Measurements from ENCODE around the gene NKD2. TPM values are rescaled to one million over a fixed set of nuclear protein-coding genes. Genes with fewer than 3 reads are reported as not detected.

The NKD2 gene
- total and polyA plus RNA-seq, 2 experiments from 2014 or later = 1.4 to 9.1 TPM

DNA sequence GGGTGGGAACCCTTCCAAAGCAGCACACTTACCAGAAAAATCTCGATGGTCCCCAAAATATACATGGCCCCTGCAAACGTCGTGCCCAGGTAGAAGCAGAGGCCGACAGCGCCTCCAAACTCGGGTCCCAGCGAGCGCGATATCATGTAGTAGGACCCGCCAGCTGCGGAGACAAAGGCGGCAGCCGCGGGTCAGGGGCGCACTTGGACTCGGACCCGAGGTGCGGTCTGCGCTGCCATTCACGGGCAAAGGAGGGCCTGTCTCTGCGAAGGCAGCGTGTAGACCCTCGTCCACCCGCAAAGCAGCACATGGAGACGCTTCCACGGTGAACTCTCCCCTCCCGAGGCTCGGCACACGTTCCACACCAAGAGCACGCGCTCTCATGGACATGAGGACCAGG is 78.3 kb downstream of the NKD2 start:
- H3K9me2 ChIP-seq (replicated peaks; ENCODE audit: insufficient read depth) = no peaks in the 10 kb centered on the region
- TF ChIP-seq EZH2 (IDR thresholded peaks at IDR 0.05; ENCODE audit: borderline replicate concordance) = no peak
- no peak for TF ChIP-seq CTCF (IDR thresholded peaks at IDR 0.05; ENCODE audit: poor library complexity)
- no peak for TF ChIP-seq EZH2phosphoT487 (IDR thresholded peaks at IDR 0.05; ENCODE audit: low read depth, severe bottlenecking, unreplicated experiment)
- H3K27ac ChIP-seq = no peak overlapping the region
- H3K9me3 ChIP-seq (ENCODE audit: low read depth) = no peaks in the 10 kb centered on the region
- no peaks in the 10 kb centered on the region for H3K79me2 ChIP-seq
- no peak overlapping the region for H3K4me2 ChIP-seq
- no peaks in the 10 kb centered on the region for H3K36me3 ChIP-seq (replicated peaks; ENCODE audit: insufficient read depth, low read depth)
- H2AFZ ChIP-seq = no peak overlapping the region
- no peak overlapping the region for H3K4me3 ChIP-seq
- DNase-seq (ENCODE audit: low spot score) = no peak
- H3K4me1 ChIP-seq (ENCODE audit: insufficient read depth) = peaks cover 10% of the 10 kb centered on the region
- 96% methylated on average over 24 of the region's 31 CpGs for WGBS (ENCODE audit: low lambda C conversion rate, missing lambda C conversion rate)
- no peaks in the 10 kb centered on the region for H3K27me3 ChIP-seq
- H4K20me1 ChIP-seq (ENCODE audit: insufficient read depth, poor library complexity, severe bottlenecking) = no peaks in the 10 kb centered on the region

DNA sequence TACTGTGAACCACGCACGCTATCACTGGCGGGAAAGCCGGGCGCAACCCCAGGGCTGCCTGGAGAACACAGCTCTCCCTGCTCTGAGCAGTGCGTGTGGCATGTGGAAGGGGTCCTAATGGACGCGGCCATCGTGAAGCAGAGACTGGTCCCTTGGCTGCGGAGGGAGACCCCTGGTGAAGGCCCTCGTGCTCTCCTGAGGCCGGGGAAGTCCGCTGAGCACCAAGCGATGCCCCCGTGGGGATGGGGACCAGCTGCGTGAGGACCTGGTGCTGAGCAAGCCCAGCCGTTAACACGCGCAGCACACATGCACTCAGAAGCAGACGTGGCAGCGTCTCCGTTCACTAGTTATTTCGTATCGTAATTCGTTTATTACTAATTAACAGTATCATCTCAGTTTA is 78.8 kb downstream of the NKD2 start:
- Histone ChIP-seq H3K27ac (no peak overlapping the region), H4K20me1 (ENCODE audit: insufficient read depth, poor library complexity, severe bottlenecking) (no peaks in the 10 kb centered on the region), H3K4me3 (no peak overlapping the region), H2AFZ (no peak overlapping the region), H3K9me2 (replicated peaks; ENCODE audit: insufficient read depth) (no peaks in the 10 kb centered on the region), H3K4me2 (no peak overlapping the region), H3K27me3 (no peaks in the 10 kb centered on the region), H3K79me2 (no peaks in the 10 kb centered on the region), H3K9me3 (ENCODE audit: low read depth) (no peaks in the 10 kb centered on the region), H3K4me1 (ENCODE audit: insufficient read depth) (peaks cover 14% of the 10 kb centered on the region), H3K36me3 (replicated peaks; ENCODE audit: insufficient read depth, low read depth) (no peaks in the 10 kb centered on the region)
- DNase-seq (ENCODE audit: low spot score) = no peak
- WGBS (ENCODE audit: low lambda C conversion rate, missing lambda C conversion rate) = 97% methylated on average over 25 of the region's 25 CpGs
- no peak for TF ChIP-seq EZH2 (IDR thresholded peaks at IDR 0.05; ENCODE audit: borderline replicate concordance)

- Histone ChIP-seq H3K9me3 (ENCODE audit: low read depth) (no peaks in the 10 kb centered on the region), H4K20me1 (ENCODE audit: insufficient read depth, poor library complexity, severe bottlenecking) (no peaks in the 10 kb centered on the region), H3K79me2 (no peaks in the 10 kb centered on the region), H3K27ac (no peak overlapping the region), H3K4me1 (ENCODE audit: insufficient read depth) (peaks cover 14% of the 10 kb centered on the region), H2AFZ (no peak overlapping the region), H3K27me3 (no peaks in the 10 kb centered on the region), H3K9me2 (replicated peaks; ENCODE audit: insufficient read depth) (no peaks in the 10 kb centered on the region), H3K4me2 (no peak overlapping the region), H3K36me3 (replicated peaks; ENCODE audit: insufficient read depth, low read depth) (no peaks in the 10 kb centered on the region), H3K4me3 (no peak overlapping the region)
- no peak for DNase-seq (ENCODE audit: low spot score)
- TF ChIP-seq EZH2phosphoT487 (IDR thresholded peaks at IDR 0.05; ENCODE audit: low read depth, severe bottlenecking, unreplicated experiment) (no peak), CTCF (IDR thresholded peaks at IDR 0.05; ENCODE audit: poor library complexity) (no peak), EZH2 (IDR thresholded peaks at IDR 0.05; ENCODE audit: borderline replicate concordance) (no peak)
- 97% methylated on average over 23 of the region's 26 CpGs for WGBS (ENCODE audit: low lambda C conversion rate, missing lambda C conversion rate)
Measured at GRCh38 chr5:1088031-1088430, 79.4 kb downstream of the NKD2 start.

Small RNA genes lying within 50 kb of the gene (microRNA-seq; reads per million reads assigned to microRNA genes)
- gene MIR4635 = not detected

Small RNA genes lying within 50 kb of the gene (small RNA-seq; reads per million reads assigned to genes)
- gene MIR4635 = not detected

Other genes starting within 250 kb of the NKD2 start
- gene ZDHHC11B, start 224.1 kb upstream of the NKD2 start, total RNA-seq = 0.16 and 0.83 TPM in 2 replicates
- 1.3 and 1.9 TPM in 2 replicates for gene ZDHHC11B, start 224.1 kb upstream of the NKD2 start, polyA plus RNA-seq
- 3.0 and 5.8 TPM in 2 replicates for gene ZDHHC11, start 157.8 kb upstream of the NKD2 start, total RNA-seq
- gene ZDHHC11, start 157.8 kb upstream of the NKD2 start, polyA plus RNA-seq = 7.3 and 8.5 TPM in 2 replicates
- gene BRD9, start 116.0 kb upstream of the NKD2 start, total RNA-seq = 16.5 and 20.3 TPM in 2 replicates
- 17.8 and 22.0 TPM in 2 replicates for gene BRD9, start 116.0 kb upstream of the NKD2 start, polyA plus RNA-seq
- 6.5 and 9.4 TPM in 2 replicates for gene TRIP13, start 115.9 kb upstream of the NKD2 start, total RNA-seq
- 8.7 and 9.2 TPM in 2 replicates for gene TRIP13, start 115.9 kb upstream of the NKD2 start, polyA plus RNA-seq
- gene SLC12A7, start 103.3 kb downstream of the NKD2 start, total RNA-seq = 19.7 and 30.2 TPM in 2 replicates
- gene SLC12A7, start 103.3 kb downstream of the NKD2 start, polyA plus RNA-seq = 31.3 and 34.3 TPM in 2 replicates
- 5.2 and 6.7 TPM in 2 replicates for gene SLC6A19, start 192.8 kb downstream of the NKD2 start, total RNA-seq
- 4.8 and 5.8 TPM in 2 replicates for gene SLC6A19, start 192.8 kb downstream of the NKD2 start, polyA plus RNA-seq
- gene SLC6A18, start 216.6 kb downstream of the NKD2 start, total RNA-seq = not detected in 2 replicates
- gene SLC6A18, start 216.6 kb downstream of the NKD2 start, polyA plus RNA-seq = 0.35 TPM in 1 of 2 replicates, not detected in the other